ENCODE measurements around the gene THUMPD2.

DNA sequence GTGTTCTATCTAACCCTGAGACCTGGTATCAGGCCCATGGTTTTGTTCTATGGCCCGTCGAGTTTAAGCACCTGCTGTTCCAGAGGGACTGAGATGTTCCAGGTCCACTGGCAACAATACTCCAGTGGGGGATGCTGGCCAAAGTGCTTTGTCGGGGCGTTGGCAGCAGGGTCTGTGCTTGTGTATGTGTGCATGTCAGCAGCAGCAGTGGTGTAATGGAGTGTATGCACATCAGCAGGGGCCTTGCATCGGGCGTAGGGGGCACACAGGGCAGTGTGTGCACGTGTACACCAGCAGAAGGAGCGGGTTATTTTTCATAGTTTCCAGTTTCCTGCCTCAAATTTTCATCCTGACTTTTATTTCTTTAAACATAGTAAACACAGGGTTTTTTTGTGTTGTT lies 37.8 kb upstream of the THUMPD2 start:
- TF ChIP-seq ELF4 (IDR thresholded peaks at IDR 0.05) (no peak), FOXM1 (IDR thresholded peaks at IDR 0.05; ENCODE audit: borderline replicate concordance) (no peak), HDGF (IDR thresholded peaks at IDR 0.05; ENCODE audit: borderline replicate concordance) (no peak)

Measured in HEK293T (cell line).